K562 (cell line): Measurements from ENCODE around the gene CTAGE9. TPM values are rescaled to one million over a fixed set of nuclear protein-coding genes. Genes with fewer than 3 reads are reported as not detected.

Source experiments
- ATAC-seq: fragments of 200-7000 bp; cut with Tn5 transposase; 3 replicates; pipeline ENCODE4 v1.9.1; 2020; ENCODE audit warnings: moderate library complexity
- BruUV-seq: library from RNA; stranded (reverse); fragments of 400-500 nt; replicated peaks from 2 replicates; lab custom pipeline; 2021; lab: Mats Ljungman, UMichigan
- CTCF ChIA-PET: fragments of 300-600 bp; formaldehyde crosslinking; extraction: SDS; loops from one replicate; lab custom pipeline; 2021; ENCODE audit warnings: low intra/inter-chr PET ratio; lab: Yijun Ruan, JAX
- POLR2A ChIA-PET: fragments of 300-600, 350-650 bp; sonication (Branson Sonifier 250); formaldehyde crosslinking; extraction: SDS; loops from one replicate; lab custom pipeline; 2021; ENCODE audit warnings: antibody characterized with exemption, inconsistent platforms; lab: Yijun Ruan, JAX
- DNase-seq, 4 experiments: peaks; one replicate each; pipeline versions ENCODE4 v3.0.0 to v3.0.0-alpha.2; 2011 to 2018; ENCODE audit warnings: low spot score in 3 of 4, mixed read lengths in 3 of 4; ENCODE audit errors: extremely low read depth in 1 of 4
- FAIRE-seq: peaks from 2 replicates; lab custom pipeline; 2011; peaks lifted over from hg19 to GRCh38; lab: Jason Lieb, UNC
- H2AFZ ChIP-seq: 2 replicates; pipeline ENCODE4 v1.6.0; 2011; ENCODE audit warnings: low read depth, low read length, control low read depth, inconsistent platforms
- H3K27ac ChIP-seq: fragments of 200-600 bp; 3 replicates; pipeline ENCODE4 v1.8.0; 2011; ENCODE audit warnings: low read depth, mild to moderate bottlenecking, control low read depth, inconsistent platforms, low read length, moderate library complexity, mixed read lengths; ENCODE audit errors: extremely low read depth
- H3K27me3 ChIP-seq, 2 experiments: fragments of 300-600 bp in 1 of 2; 2 replicates in 1 of 2; 3 replicates in 1 of 2; pipeline versions ENCODE4 v1.6.0 to v1.8.0; 2011; ENCODE audit warnings: inconsistent platforms in 2 of 2, low read length in 2 of 2, mild to moderate bottlenecking in 1 of 2, mixed read lengths in 1 of 2, moderate library complexity in 1 of 2; ENCODE audit not compliant: control insufficient read depth in 2 of 2, insufficient read depth in 2 of 2
- H3K36me3 ChIP-seq: fragments of 300-600 bp; 3 replicates; pipeline ENCODE4 v1.8.0; 2011; ENCODE audit warnings: mild to moderate bottlenecking, low read length, inconsistent platforms; ENCODE audit not compliant: control insufficient read depth, insufficient read depth
- H3K4me1 ChIP-seq, 2 experiments: fragments of 200-600 bp in 1 of 2; replicated peaks in 1 of 2; 2 replicates in 1 of 2; 3 replicates in 1 of 2; pipeline versions ENCODE4 v1.5.1 to v1.8.0; 2011; ENCODE audit warnings: inconsistent platforms in 2 of 2, low read length in 2 of 2, mild to moderate bottlenecking in 1 of 2, mixed read lengths in 1 of 2, moderate library complexity in 1 of 2; ENCODE audit not compliant: control insufficient read depth in 2 of 2, insufficient read depth in 2 of 2
- H3K4me2 ChIP-seq: 2 replicates; pipeline ENCODE4 v1.6.1; 2011; ENCODE audit warnings: low read length, control low read depth, inconsistent platforms, mixed read lengths; ENCODE audit not compliant: insufficient read depth
- H3K4me3 ChIP-seq: fragments of 200-600 bp; sonication (generic), shearing (Covaris generic); 2 replicates; pipeline ENCODE4 v1.5.1; 2016; ENCODE audit warnings: control low read depth, inconsistent platforms
- H3K79me2 ChIP-seq: fragments of 200-600 bp; 3 replicates; pipeline ENCODE4 v1.8.0; 2011; ENCODE audit warnings: low read length, inconsistent platforms; ENCODE audit not compliant: control insufficient read depth, insufficient read depth
- H3K9ac ChIP-seq, 2 experiments: 2 replicates each; pipeline versions ENCODE4 v1.6.0 to v1.6.1; 2011; ENCODE audit warnings: low read depth in 2 of 2, low read length in 2 of 2, control low read depth in 1 of 2, inconsistent platforms in 1 of 2, mild to moderate bottlenecking in 1 of 2, mixed read lengths in 1 of 2; ENCODE audit not compliant: insufficient read depth in 1 of 2
- H3K9me1 ChIP-seq: one replicate; pipeline ENCODE4 v1.6.0; 2011; ENCODE audit warnings: inconsistent platforms, mild to moderate bottlenecking, low read length, moderate library complexity; ENCODE audit not compliant: control insufficient read depth, insufficient read depth
- H3K9me3 ChIP-seq: replicated peaks from 2 replicates; pipeline ENCODE4 v1.5.1; 2011; ENCODE audit warnings: low read depth, low read length, inconsistent platforms; ENCODE audit not compliant: control insufficient read depth, insufficient read depth
- H4K20me1 ChIP-seq: replicated peaks from 2 replicates; pipeline ENCODE4 v1.6.1; 2011; ENCODE audit warnings: low read length, inconsistent platforms, mixed read lengths; ENCODE audit not compliant: control insufficient read depth, insufficient read depth
- EHMT2 ChIP-seq: fragments of 450-650 bp; IDR thresholded peaks from 2 replicates; pipeline ENCODE4 v1.6.1; 2018; ENCODE audit warnings: antibody characterized with exemption
- KAT7 ChIP-seq: sonication (generic); formaldehyde crosslinking; IDR thresholded peaks from 2 replicates; pipeline ENCODE4 v1.8.0; 2022; ENCODE audit warnings: missing genetic modification reagents, mild to moderate bottlenecking, borderline replicate concordance
- RBM22 ChIP-seq: fragments of 200-400 bp; formaldehyde crosslinking; IDR thresholded peaks from 2 replicates; pipeline ENCODE4 v1.6.1; 2018; ENCODE audit warnings: low read length, low read depth; ENCODE audit not compliant: poor library complexity, severe bottlenecking
- SNIP1 ChIP-seq: fragments of 450-650 bp; IDR thresholded peaks from 2 replicates; pipeline ENCODE4 v1.7.1; 2017; ENCODE audit warnings: low read depth, mild to moderate bottlenecking
- ZNF121 ChIP-seq: sonication (generic); formaldehyde crosslinking; conservative IDR thresholded peaks from 2 replicates; pipeline ENCODE4 v1.8.0; 2022; ENCODE audit warnings: missing genetic modification reagents
- WGBS: fragments of 100-300 bp; shearing (Covaris generic); methylation state at CpG from one replicate; pipeline ENCODE4 v1.1.6; 2016; ENCODE audit warnings: low coverage, mixed read lengths; ENCODE audit not compliant: insufficient coverage; ENCODE audit errors: missing lambda C conversion rate; 5-methylcytosine and 5-hydroxymethylcytosine counted together
- in situ Hi-C: fragments of 300-500 bp; cut with MboI; formaldehyde crosslinking; loops from 4 replicates; pipeline ENCODE4 v1.15.0; 2018; ENCODE audit warnings: inconsistent platforms, mixed read lengths
- intact Hi-C: fragments of 100-400 bp; cut with micrococcal nuclease; formaldehyde crosslinking; loops from 2 replicates; pipeline ENCODE4 v1.14.2; 2022
- polyA plus RNA-seq, 8 experiments: library from polyadenylated mRNA; depleted of rRNA in 4 of 8; stranded (reverse) in 5 of 8; unstranded in 3 of 8; fragments of >200 nt; fragmentation: Nextera tagmentation in 2 of 8; fragmentation: Illumina TruSeq in 1 of 8; extraction: Ambion mirVana in 2 of 8; extraction: Trizol in 1 of 8; gene quantifications; 2 replicates each; pipeline versions ENCODE4 v1.2.1 to v1.2.3, GENCODE V29; 2011 to 2014; ENCODE audit warnings: inconsistent platforms in 1 of 8, missing spikeins in 1 of 8
- total RNA-seq, 7 experiments: library from RNA; depleted of rRNA in 6 of 7; stranded (reverse); fragments of >200 nt in 6 of 7; fragmentation: Illumina TruSeq in 2 of 7; extraction: Trizol in 2 of 7; gene quantifications; 2 replicates each; pipeline versions ENCODE4 v1.2.1 to v1.2.3, GENCODE V29; 2011 to 2021; ENCODE audit warnings: low replicate concordance in 1 of 7
- TF ChIP-seq, protein P1 (sequence below): sonication (generic); formaldehyde crosslinking; IDR thresholded peaks from 2 replicates; pipeline ENCODE4 v1.8.1; 2023; ENCODE audit warnings: mild to moderate bottlenecking, missing genetic modification reagents
- TF ChIP-seq, protein P2 (sequence below): fragments of 200-800 bp; sonication (Bioruptor generic); IDR thresholded peaks from 2 replicates; pipeline ENCODE4 v1.6.1; 2017; ENCODE audit warnings: missing genetic modification characterization, missing compliant biosample characterization
- TF ChIP-seq, protein P3 (sequence below): sonication (generic); formaldehyde crosslinking; IDR thresholded peaks from 2 replicates; pipeline ENCODE4 v1.8.1; 2023; ENCODE audit warnings: mild to moderate bottlenecking, missing genetic modification reagents
- TF ChIP-seq, protein P4 (sequence below): fragments of 250-450 bp; sonication (Bioruptor Pico); IDR thresholded peaks from 2 replicates; pipeline ENCODE4 v1.4.0; 2020; ENCODE audit warnings: mild to moderate bottlenecking, moderate library complexity

CTAGE9 gene
- total and polyA plus RNA-seq, 9 of the 15 experiments (the other 6 are each of a cell fraction or from before 2014, with no cell fraction given) = not detected

DNA sequence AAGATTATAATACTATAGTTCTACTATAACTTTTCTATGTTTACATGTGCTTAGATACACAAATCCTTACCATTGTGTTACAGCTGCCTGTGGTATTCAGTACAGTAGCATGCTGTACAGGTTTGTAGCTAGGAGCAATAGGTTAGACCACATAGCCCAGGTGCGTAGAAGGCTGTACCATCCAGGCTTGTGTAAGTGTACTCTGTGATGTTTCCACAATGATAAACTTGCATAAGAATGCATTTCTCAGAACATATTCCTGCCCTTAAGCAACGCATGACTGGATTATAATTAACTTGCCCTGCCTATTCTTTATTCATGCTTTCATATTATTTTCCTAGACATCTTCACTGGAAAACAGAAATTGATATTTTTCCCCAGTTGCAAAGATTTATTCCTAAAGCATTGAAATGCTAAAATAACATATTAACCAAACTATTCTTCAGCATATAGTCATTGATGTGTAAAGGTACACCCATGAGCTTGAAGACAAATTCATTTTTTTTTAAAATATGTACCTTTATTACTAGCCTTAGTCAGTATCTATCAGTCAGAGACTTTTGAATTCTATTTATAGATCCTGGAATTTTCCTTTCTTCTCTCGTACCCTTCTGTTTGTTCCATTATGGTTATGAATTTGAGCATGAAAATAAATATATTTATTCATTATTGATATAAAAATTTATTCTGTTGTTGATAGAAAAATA is 7.2 kb upstream of the CTAGE9 start:
- ChIA-PET POLR2A (interaction anchor here (2.0 kb wide), 1 partner anchor 10 kb away, joined by 7 read pairs; no protein-coding TSS in a partner anchor), CTCF (no interaction called here)
- no peak overlapping the region for H3K4me2 ChIP-seq
- no peaks in the 10 kb centered on the region for H3K4me1 ChIP-seq
- in situ Hi-C loops (no loop called here), intact Hi-C loops (no loop called here)
- BruUV-seq = no TSS peak
- H2AFZ ChIP-seq = no peak overlapping the region
- no peak overlapping the region for H3K4me3 ChIP-seq
- no peak overlapping the region for H3K27ac ChIP-seq
- TF ChIP-seq ZNF121 (CRISPR knock-in tag) = no peak
- no peak for TF ChIP-seq RBM22
- no peak for TF ChIP-seq KAT7 (CRISPR knock-in tag)
- TF ChIP-seq, protein P1, sequence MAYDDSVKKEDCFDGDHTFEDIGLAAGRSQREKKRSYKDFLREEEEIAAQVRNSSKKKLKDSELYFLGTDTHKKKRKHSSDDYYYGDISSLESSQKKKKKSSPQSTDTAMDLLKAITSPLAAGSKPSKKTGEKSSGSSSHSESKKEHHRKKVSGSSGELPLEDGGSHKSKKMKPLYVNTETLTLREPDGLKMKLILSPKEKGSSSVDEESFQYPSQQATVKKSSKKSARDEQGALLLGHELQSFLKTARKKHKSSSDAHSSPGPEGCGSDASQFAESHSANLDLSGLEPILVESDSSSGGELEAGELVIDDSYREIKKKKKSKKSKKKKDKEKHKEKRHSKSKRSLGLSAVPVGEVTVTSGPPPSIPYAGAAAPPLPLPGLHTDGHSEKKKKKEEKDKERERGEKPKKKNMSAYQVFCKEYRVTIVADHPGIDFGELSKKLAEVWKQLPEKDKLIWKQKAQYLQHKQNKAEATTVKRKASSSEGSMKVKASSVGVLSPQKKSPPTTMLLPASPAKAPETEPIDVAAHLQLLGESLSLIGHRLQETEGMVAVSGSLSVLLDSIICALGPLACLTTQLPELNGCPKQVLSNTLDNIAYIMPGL = no peak
- TF ChIP-seq, protein P2, sequence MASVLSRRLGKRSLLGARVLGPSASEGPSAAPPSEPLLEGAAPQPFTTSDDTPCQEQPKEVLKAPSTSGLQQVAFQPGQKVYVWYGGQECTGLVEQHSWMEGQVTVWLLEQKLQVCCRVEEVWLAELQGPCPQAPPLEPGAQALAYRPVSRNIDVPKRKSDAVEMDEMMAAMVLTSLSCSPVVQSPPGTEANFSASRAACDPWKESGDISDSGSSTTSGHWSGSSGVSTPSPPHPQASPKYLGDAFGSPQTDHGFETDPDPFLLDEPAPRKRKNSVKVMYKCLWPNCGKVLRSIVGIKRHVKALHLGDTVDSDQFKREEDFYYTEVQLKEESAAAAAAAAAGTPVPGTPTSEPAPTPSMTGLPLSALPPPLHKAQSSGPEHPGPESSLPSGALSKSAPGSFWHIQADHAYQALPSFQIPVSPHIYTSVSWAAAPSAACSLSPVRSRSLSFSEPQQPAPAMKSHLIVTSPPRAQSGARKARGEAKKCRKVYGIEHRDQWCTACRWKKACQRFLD (CRISPR knock-in tag) = no peak
- TF ChIP-seq, protein P3, sequence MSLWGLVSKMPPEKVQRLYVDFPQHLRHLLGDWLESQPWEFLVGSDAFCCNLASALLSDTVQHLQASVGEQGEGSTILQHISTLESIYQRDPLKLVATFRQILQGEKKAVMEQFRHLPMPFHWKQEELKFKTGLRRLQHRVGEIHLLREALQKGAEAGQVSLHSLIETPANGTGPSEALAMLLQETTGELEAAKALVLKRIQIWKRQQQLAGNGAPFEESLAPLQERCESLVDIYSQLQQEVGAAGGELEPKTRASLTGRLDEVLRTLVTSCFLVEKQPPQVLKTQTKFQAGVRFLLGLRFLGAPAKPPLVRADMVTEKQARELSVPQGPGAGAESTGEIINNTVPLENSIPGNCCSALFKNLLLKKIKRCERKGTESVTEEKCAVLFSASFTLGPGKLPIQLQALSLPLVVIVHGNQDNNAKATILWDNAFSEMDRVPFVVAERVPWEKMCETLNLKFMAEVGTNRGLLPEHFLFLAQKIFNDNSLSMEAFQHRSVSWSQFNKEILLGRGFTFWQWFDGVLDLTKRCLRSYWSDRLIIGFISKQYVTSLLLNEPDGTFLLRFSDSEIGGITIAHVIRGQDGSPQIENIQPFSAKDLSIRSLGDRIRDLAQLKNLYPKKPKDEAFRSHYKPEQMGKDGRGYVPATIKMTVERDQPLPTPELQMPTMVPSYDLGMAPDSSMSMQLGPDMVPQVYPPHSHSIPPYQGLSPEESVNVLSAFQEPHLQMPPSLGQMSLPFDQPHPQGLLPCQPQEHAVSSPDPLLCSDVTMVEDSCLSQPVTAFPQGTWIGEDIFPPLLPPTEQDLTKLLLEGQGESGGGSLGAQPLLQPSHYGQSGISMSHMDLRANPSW (CRISPR knock-in tag) = no peak
- TF ChIP-seq, protein P4, sequence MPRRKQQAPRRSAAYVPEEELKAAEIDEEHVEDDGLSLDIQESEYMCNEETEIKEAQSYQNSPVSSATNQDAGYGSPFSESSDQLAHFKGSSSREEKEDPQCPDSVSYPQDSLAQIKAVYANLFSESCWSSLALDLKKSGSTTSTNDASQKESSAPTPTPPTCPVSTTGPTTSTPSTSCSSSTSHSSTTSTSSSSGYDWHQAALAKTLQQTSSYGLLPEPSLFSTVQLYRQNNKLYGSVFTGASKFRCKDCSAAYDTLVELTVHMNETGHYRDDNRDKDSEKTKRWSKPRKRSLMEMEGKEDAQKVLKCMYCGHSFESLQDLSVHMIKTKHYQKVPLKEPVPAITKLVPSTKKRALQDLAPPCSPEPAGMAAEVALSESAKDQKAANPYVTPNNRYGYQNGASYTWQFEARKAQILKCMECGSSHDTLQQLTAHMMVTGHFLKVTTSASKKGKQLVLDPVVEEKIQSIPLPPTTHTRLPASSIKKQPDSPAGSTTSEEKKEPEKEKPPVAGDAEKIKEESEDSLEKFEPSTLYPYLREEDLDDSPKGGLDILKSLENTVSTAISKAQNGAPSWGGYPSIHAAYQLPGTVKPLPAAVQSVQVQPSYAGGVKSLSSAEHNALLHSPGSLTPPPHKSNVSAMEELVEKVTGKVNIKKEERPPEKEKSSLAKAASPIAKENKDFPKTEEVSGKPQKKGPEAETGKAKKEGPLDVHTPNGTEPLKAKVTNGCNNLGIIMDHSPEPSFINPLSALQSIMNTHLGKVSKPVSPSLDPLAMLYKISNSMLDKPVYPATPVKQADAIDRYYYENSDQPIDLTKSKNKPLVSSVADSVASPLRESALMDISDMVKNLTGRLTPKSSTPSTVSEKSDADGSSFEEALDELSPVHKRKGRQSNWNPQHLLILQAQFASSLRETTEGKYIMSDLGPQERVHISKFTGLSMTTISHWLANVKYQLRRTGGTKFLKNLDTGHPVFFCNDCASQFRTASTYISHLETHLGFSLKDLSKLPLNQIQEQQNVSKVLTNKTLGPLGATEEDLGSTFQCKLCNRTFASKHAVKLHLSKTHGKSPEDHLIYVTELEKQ = no peak
- no peak for TF ChIP-seq SNIP1
- TF ChIP-seq EHMT2 = no peak
- H3K36me3 ChIP-seq = peaks cover 12% of the 10 kb centered on the region; the same call in 1 of the 3 replicates
- H4K20me1 ChIP-seq = no peaks in the 10 kb centered on the region
- no peak for ATAC-seq
- no peak overlapping the region for H3K9ac ChIP-seq
- no peaks in the 10 kb centered on the region for H3K27me3 ChIP-seq
- H3K9me3 ChIP-seq = no peaks in the 10 kb centered on the region
- no peak for DNase-seq
- H3K79me2 ChIP-seq = no peaks in the 10 kb centered on the region
- no peak for FAIRE-seq
- 75% methylated on average over 3 of the region's 3 CpGs for WGBS
- no peaks in the 10 kb centered on the region for H3K9me1 ChIP-seq
